ENCODE data around the gene SLC35A4. TPM values are rescaled to one million over a fixed set of nuclear protein-coding genes. Genes with fewer than 3 reads are reported as not detected.

The SLC35A4 gene
- total and polyA plus RNA-seq, 2 donors (not counting 1 experiment from before 2014, with no cell fraction given): 48.6 to 57.8 TPM

DNA sequence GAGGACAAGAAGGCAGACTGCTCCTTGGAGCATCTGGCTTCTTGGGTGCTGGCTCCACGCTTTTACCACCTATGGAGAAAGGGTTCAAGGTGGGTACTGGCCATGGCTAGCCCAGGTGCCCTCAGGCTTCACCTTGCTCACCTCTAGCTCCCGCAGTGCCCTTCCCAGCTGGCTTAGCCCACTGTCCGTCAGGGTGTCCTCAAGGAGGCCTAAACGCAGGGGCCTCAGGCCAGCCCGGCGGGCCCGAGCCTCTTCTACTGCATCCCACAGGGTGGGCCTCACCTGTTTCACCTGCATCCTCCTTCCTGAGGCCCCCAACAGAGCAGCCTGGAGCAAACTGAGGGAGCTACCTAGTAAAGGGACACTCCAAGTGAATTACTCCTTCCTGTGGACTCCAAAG, 9.1 kb downstream of the SLC35A4 start:
- peaks cover 15 to 17% of the 10 kb centered on the region in 2 donors for H3K4me1 ChIP-seq (ENCODE audit: control insufficient read depth in 2 of 2, insufficient read depth in 2 of 2, low read length in 2 of 2)
- Mint-ChIP-seq H3K9me3 (ENCODE audit: insufficient read depth) (no peaks in the 10 kb centered on the region), H3K27me3 (no peaks in the 10 kb centered on the region), H3K4me1 (peaks cover 17% of the 10 kb centered on the region), H3K27ac (no peak overlapping the region), H3K4me3 (no peak overlapping the region)
- H3K36me3 ChIP-seq (replicated peaks in 1 of 2; ENCODE audit: control extremely low read depth in 1 of 2, control insufficient read depth in 1 of 2, extremely low read depth in 1 of 2, insufficient read depth in 2 of 2, low read length in 1 of 2): peaks cover 0 to 7% of the 10 kb centered on the region in 2 experiments
- WGBS (ENCODE audit: insufficient coverage): 95% methylated on average over 7 of the region's 7 CpGs
- no peak for TF ChIP-seq EZH2 (IDR thresholded peaks at IDR 0.05; ENCODE audit: borderline replicate concordance, insufficient read depth, low read depth, low read length, poor library complexity, severe bottlenecking)
- DNase-seq: no peak
- intact Hi-C loops (cut with micrococcal nuclease): no loop called here
- H3K9ac ChIP-seq (ENCODE audit: low read length): no peak overlapping the region
- H3K27me3 ChIP-seq (replicated peaks in 1 of 4; ENCODE audit: control extremely low read depth in 1 of 4, control insufficient read depth in 3 of 4, insufficient read depth in 4 of 4, low read length in 3 of 4): no peaks in the 10 kb centered on the region
- H3K27ac ChIP-seq (ENCODE audit: low read length in 2 of 2): no peak overlapping the region
- H3K9me3 ChIP-seq (ENCODE audit: control extremely low read depth in 1 of 3, control insufficient read depth in 2 of 3, insufficient read depth in 1 of 3, low read length in 2 of 3): no peaks in the 10 kb centered on the region
- H3K79me2 ChIP-seq (ENCODE audit: control insufficient read depth, insufficient read depth, low read length): peaks cover 4% of the 10 kb centered on the region
- no peak overlapping the region for H3K4me2 ChIP-seq (replicated peaks; ENCODE audit: low read depth, low read length, poor library complexity, severe bottlenecking)
- no peaks in the 10 kb centered on the region for H4K20me1 ChIP-seq (ENCODE audit: control insufficient read depth, insufficient read depth, low read length, poor library complexity, severe bottlenecking)
- H3K4me3 ChIP-seq (ENCODE audit: control extremely low read depth in 1 of 5, extremely low read depth in 1 of 5, insufficient read depth in 1 of 5, low read depth in 2 of 5, low read length in 4 of 5): no peak overlapping the region
- ChIA-PET CTCF (no interaction called here), POLR2A (no interaction called here)
- no peak overlapping the region for H2AFZ ChIP-seq (ENCODE audit: insufficient read depth, low read depth, low read length, poor library complexity, severe bottlenecking)
- ATAC-seq (ENCODE audit: low read depth): no peak

DNA sequence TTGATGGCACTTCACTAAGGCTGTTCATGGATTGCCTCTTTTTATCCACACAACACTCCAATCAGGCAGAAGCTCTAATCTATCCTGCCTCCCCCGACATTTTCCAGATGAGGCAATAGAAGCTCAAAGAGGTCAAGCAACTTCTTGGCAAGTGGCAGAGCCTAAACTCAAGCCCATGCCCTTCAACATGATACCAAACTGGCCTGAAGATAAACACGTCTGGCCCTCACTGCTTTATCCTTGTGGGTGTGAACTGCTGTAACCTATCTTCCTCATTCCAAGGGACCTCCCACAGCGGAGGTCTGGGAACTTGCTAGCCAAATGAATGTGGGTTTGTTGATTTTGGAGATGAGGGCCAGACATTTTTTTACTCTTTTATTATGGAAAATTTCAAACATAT, 9.5 kb downstream of the SLC35A4 start:
- H3K27me3 Mint-ChIP-seq: no peaks in the 10 kb centered on the region
- ATAC-seq (ENCODE audit: low read depth) (no peak), DNase-seq (no peak)
- no peak overlapping the region for H3K4me3 Mint-ChIP-seq
- Histone ChIP-seq H3K4me2 (replicated peaks; ENCODE audit: low read depth, low read length, poor library complexity, severe bottlenecking) (no peak overlapping the region), H4K20me1 (ENCODE audit: control insufficient read depth, insufficient read depth, low read length, poor library complexity, severe bottlenecking) (no peaks in the 10 kb centered on the region), H3K9me3 (ENCODE audit: control extremely low read depth in 1 of 3, control insufficient read depth in 2 of 3, insufficient read depth in 1 of 3, low read length in 2 of 3) (no peaks in the 10 kb centered on the region), H2AFZ (ENCODE audit: insufficient read depth, low read depth, low read length, poor library complexity, severe bottlenecking) (no peak overlapping the region), H3K27ac (ENCODE audit: low read length in 2 of 2) (no peak overlapping the region), H3K9ac (ENCODE audit: low read length) (no peak overlapping the region), H3K27me3 (replicated peaks in 1 of 4; ENCODE audit: control extremely low read depth in 1 of 4, control insufficient read depth in 3 of 4, insufficient read depth in 4 of 4, low read length in 3 of 4) (no peaks in the 10 kb centered on the region), H3K4me1 (ENCODE audit: control insufficient read depth in 2 of 2, insufficient read depth in 2 of 2, low read length in 2 of 2) (peaks cover 10 to 12% of the 10 kb centered on the region in 2 donors), H3K4me3 (ENCODE audit: control extremely low read depth in 1 of 5, extremely low read depth in 1 of 5, insufficient read depth in 1 of 5, low read depth in 2 of 5, low read length in 4 of 5) (no peak overlapping the region), H3K79me2 (ENCODE audit: control insufficient read depth, insufficient read depth, low read length) (peaks cover 4% of the 10 kb centered on the region), H3K36me3 (replicated peaks in 1 of 2; ENCODE audit: control extremely low read depth in 1 of 2, control insufficient read depth in 1 of 2, extremely low read depth in 1 of 2, insufficient read depth in 2 of 2, low read length in 1 of 2) (peaks cover 0 to 7% of the 10 kb centered on the region in 2 experiments)
- TF ChIP-seq EZH2 (IDR thresholded peaks at IDR 0.05; ENCODE audit: borderline replicate concordance, insufficient read depth, low read depth, low read length, poor library complexity, severe bottlenecking): no peak
- TF ChIP-seq, protein P1, sequence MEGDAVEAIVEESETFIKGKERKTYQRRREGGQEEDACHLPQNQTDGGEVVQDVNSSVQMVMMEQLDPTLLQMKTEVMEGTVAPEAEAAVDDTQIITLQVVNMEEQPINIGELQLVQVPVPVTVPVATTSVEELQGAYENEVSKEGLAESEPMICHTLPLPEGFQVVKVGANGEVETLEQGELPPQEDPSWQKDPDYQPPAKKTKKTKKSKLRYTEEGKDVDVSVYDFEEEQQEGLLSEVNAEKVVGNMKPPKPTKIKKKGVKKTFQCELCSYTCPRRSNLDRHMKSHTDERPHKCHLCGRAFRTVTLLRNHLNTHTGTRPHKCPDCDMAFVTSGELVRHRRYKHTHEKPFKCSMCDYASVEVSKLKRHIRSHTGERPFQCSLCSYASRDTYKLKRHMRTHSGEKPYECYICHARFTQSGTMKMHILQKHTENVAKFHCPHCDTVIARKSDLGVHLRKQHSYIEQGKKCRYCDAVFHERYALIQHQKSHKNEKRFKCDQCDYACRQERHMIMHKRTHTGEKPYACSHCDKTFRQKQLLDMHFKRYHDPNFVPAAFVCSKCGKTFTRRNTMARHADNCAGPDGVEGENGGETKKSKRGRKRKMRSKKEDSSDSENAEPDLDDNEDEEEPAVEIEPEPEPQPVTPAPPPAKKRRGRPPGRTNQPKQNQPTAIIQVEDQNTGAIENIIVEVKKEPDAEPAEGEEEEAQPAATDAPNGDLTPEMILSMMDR (IDR thresholded peaks at IDR 0.05): no peak
- CTCF ChIA-PET: no interaction called here
- no peak overlapping the region for H3K27ac Mint-ChIP-seq
- WGBS (ENCODE audit: insufficient coverage): 100% methylated on average over 1 of the region's 3 CpGs
- POLR2A ChIA-PET: no interaction called here
- peaks cover 12% of the 10 kb centered on the region for H3K4me1 Mint-ChIP-seq
- H3K9me3 Mint-ChIP-seq (ENCODE audit: insufficient read depth): no peaks in the 10 kb centered on the region
- intact Hi-C loops (cut with micrococcal nuclease): no loop called here

All from B cell (primary cell).